Measurements from ENCODE around the gene TMC8.

DNA sequence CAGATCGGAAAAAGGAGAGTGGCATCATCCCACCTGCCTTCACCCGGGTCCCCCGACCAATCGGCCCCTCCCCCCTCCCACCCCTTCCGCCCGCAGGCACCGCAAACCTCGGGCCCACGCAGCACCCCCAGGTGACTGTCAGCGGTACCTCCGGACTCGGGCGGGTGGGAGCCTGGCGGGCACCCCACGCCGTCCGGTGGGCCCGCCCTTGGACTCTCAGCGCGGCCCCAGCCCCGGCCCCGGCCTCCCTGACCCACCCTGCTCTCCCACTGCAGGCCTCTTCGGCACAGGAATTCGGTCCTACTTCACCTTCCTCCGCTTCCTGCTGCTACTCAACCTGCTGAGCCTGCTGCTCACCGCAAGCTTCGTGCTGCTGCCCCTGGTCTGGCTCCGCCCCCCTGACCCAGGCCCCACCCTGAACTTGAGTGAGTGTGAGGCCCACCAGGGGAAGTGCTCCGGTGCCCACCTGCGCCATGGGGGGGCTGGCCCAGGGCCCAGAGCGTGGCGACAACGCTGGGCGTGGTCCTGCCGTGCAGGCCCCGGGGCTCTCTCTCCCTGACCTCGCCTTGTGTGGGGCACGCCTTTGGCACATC, 1.6 kb downstream of the TMC8 start:
- no peak for TF ChIP-seq CTCF (IDR thresholded peaks at IDR 0.05)
- no peak for TF ChIP-seq POLR2A (IDR thresholded peaks at IDR 0.05)

Data from adrenal gland (tissue), 5 donors.